ENCODE data around the gene NCF4. TPM values are rescaled to one million over a fixed set of nuclear protein-coding genes. Genes with fewer than 3 reads are reported as not detected.

NCF4 gene
- total RNA-seq, 1 experiment from 2014 or later = not detected

DNA sequence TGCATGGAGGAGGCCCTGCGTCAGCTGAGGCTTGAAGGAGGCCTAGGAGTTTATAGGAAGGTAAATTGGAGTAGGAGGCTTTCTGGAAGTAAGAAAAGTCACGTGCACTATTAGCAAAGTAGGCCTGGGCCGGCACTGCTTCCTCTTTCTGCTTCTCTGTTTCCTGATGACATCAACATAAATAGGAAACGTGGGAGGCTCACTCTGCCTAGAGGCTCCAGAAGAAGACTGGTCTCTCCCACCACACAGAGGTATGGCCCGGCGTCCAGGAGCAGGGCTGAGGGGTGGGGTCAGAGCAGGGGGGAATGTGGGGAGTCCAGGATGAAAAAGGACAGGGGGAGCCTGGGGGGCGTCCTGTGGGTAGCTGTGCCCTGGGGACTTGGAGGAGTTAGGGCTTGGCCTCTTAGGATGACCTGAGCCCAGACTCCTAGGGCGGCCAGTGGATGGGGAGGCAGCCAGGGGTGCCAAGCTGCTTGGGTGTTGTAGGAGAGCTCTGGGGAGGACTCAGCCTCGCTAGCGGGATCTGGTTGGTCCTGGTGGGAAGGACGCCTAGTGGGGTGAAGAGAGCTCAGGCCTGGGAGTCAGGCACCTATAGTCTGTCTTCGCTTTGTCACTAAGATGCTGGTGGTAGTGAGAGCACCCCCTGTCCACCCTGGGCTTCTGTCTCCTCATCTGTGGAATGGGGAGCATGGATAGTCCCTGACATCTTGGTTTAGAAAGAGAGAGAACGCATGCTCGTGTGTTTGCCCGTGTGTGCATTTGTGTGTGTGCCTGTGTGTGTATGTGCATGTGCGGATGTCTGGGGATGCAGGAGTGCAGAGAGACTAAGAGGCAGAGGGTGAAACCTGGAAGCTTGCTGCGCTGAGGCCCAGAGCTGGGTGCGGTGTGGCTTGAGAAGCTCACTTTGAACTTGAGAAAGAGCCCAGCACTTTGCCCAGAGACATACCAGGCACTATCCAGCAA lies 52.9 kb downstream of the NCF4 start, which contains the start of gene CSF2RB:
Gene CSF2RB (plus strand): TSS at position 202 of the 963 bp plus-strand sequence. CDS start 8,580 bp downstream, outside the sequence.
- H3K9me3 Mint-ChIP-seq = peaks cover 0 to 8% of the 10 kb centered on the region in 2 experiments; a peak in 1 of 5 replicates
- Histone ChIP-seq H3K79me2 (ENCODE audit: insufficient read depth, low read length) (no peaks in the 10 kb centered on the region), H2BK5ac (ENCODE audit: insufficient read length, low read length) (no peak within 1 kb of the TSS), H3K23me2 (ENCODE audit: insufficient read length, low read depth, low read length, poor library complexity, severe bottlenecking) (no peaks in the 10 kb centered on the region), H2BK20ac (ENCODE audit: low read depth, low read length, poor library complexity, severe bottlenecking) (no peak within 1 kb of the TSS), H3K27ac (ENCODE audit: insufficient read length, low read depth, low read length) (no peak within 1 kb of the TSS), H4K5ac (ENCODE audit: insufficient read length, low read depth, low read length) (no peak within 1 kb of the TSS), H2AK5ac (ENCODE audit: insufficient read length, low read length) (no peak within 1 kb of the TSS), H3K27me3 (ENCODE audit: insufficient read depth, low read length) (peaks cover 13% of the 10 kb centered on the region; the same call in 1 of the 2 replicates), H3K4me1 (ENCODE audit: insufficient read depth, low read length) (no peaks in the 10 kb centered on the region; the same call in 1 of the 2 replicates), H3K9me3 (ENCODE audit: control insufficient read depth, low read depth, low read length) (no peaks in the 10 kb centered on the region), H3K4ac (ENCODE audit: low read depth, low read length) (no peak within 1 kb of the TSS), H3K9ac (ENCODE audit: extremely low read depth, insufficient read length, low read length) (no peak within 1 kb of the TSS), H4K20me1 (ENCODE audit: control insufficient read depth, insufficient read depth, insufficient read length) (no peaks in the 10 kb centered on the region), H3K14ac (ENCODE audit: insufficient read depth, low read length) (no peak within 1 kb of the TSS), H4K91ac (ENCODE audit: insufficient read length, low read depth, low read length) (no peak within 1 kb of the TSS), H3K79me1 (ENCODE audit: insufficient read depth, low read depth, low read length, poor library complexity, severe bottlenecking) (no peaks in the 10 kb centered on the region), H3K23ac (ENCODE audit: insufficient read length, low read depth, low read length) (no peak within 1 kb of the TSS), H4K8ac (replicated peaks; ENCODE audit: insufficient read length, low read depth, low read length) (no peak within 1 kb of the TSS), H2BK120ac (ENCODE audit: low read depth, low read length, poor library complexity, severe bottlenecking) (no peak within 1 kb of the TSS), H2AFZ (ENCODE audit: low read length) (no peak within 1 kb of the TSS), H3K18ac (ENCODE audit: insufficient read length, low read depth, low read length) (no peak within 1 kb of the TSS), H2BK12ac (ENCODE audit: insufficient read length, low read depth, low read length) (no peak within 1 kb of the TSS), H3T11ph (ENCODE audit: low read length) (no peak within 1 kb of the TSS), H3K4me2 (ENCODE audit: insufficient read depth, insufficient read length, low read length) (peak within 1 kb of the TSS; percentile 7), H2BK15ac (ENCODE audit: low read depth, low read length) (no peak within 1 kb of the TSS), H3K56ac (ENCODE audit: insufficient read length, low read depth, low read length) (no peak within 1 kb of the TSS)
- peak within 1 kb of the TSS in 1 of 3 experiments; percentile 95; a peak in 3 of 7 replicates for H3K27ac Mint-ChIP-seq
- peak within 1 kb of the TSS in 1 of 2 experiments; percentile 52; a peak in 2 of 5 replicates for H3K4me3 Mint-ChIP-seq
- H3K4me1 Mint-ChIP-seq = peaks cover 30 to 34% of the 10 kb centered on the region in 2 experiments
- no peak for DNase-seq
- TF ChIP-seq, protein P1, sequence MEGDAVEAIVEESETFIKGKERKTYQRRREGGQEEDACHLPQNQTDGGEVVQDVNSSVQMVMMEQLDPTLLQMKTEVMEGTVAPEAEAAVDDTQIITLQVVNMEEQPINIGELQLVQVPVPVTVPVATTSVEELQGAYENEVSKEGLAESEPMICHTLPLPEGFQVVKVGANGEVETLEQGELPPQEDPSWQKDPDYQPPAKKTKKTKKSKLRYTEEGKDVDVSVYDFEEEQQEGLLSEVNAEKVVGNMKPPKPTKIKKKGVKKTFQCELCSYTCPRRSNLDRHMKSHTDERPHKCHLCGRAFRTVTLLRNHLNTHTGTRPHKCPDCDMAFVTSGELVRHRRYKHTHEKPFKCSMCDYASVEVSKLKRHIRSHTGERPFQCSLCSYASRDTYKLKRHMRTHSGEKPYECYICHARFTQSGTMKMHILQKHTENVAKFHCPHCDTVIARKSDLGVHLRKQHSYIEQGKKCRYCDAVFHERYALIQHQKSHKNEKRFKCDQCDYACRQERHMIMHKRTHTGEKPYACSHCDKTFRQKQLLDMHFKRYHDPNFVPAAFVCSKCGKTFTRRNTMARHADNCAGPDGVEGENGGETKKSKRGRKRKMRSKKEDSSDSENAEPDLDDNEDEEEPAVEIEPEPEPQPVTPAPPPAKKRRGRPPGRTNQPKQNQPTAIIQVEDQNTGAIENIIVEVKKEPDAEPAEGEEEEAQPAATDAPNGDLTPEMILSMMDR (conservative IDR thresholded peaks at IDR 0.05) = no peak
- no peaks in the 10 kb centered on the region for H3K36me3 Mint-ChIP-seq (ENCODE audit: insufficient read depth in 1 of 3, low read depth in 3 of 3)
- H3K27me3 Mint-ChIP-seq (ENCODE audit: low read depth) = peaks cover 97% of the 10 kb centered on the region
- no CpG with 5 or more reads among the region's 18 CpGs for WGBS (ENCODE audit: extremely low coverage, insufficient read length, low lambda C conversion rate)
